Prostate gland (tissue), 2 donors: ENCODE data around the gene FAM120AOS.

Experiments used
- POLR2A ChIP-seq: fragments of 450-650 bp; IDR thresholded peaks from one replicate; pipeline ENCODE4 v1.6.1; 2016; ENCODE audit warnings: antibody characterized with exemption, mild to moderate bottlenecking
- TF ChIP-seq, protein P1 (sequence below), 4 experiments: fragments of 200-600 bp in 2 of 4; fragments of 450-650 bp in 2 of 4; sonication (generic) in 2 of 4; IDR thresholded peaks; 1 replicate in 3 of 4; 2 replicates in 1 of 4; pipeline ENCODE4 v1.5.1; 2016 to 2019; ENCODE audit warnings: antibody characterized with exemption in 4 of 4, mild to moderate bottlenecking in 2 of 4, moderate library complexity in 2 of 4

GRCh38 chr9:93471124-93471523 is 17.7 kb upstream of the FAM120AOS start:
- TF ChIP-seq, protein P1, sequence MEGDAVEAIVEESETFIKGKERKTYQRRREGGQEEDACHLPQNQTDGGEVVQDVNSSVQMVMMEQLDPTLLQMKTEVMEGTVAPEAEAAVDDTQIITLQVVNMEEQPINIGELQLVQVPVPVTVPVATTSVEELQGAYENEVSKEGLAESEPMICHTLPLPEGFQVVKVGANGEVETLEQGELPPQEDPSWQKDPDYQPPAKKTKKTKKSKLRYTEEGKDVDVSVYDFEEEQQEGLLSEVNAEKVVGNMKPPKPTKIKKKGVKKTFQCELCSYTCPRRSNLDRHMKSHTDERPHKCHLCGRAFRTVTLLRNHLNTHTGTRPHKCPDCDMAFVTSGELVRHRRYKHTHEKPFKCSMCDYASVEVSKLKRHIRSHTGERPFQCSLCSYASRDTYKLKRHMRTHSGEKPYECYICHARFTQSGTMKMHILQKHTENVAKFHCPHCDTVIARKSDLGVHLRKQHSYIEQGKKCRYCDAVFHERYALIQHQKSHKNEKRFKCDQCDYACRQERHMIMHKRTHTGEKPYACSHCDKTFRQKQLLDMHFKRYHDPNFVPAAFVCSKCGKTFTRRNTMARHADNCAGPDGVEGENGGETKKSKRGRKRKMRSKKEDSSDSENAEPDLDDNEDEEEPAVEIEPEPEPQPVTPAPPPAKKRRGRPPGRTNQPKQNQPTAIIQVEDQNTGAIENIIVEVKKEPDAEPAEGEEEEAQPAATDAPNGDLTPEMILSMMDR (IDR thresholded peaks at IDR 0.05): no peak
- TF ChIP-seq POLR2A: no peak
